Measurements from ENCODE around the gene FAM32A.

The FAM32A gene

GRCh38 chr19:16185123-16185767 is at the start of gene FAM32A:
FAM32A (plus strand) TSS chr19:16185410; CDS start chr19:16185443, 33 bp downstream.
- DNase-seq, result peak; percentile 99

GRCh38 chr19:16135430-16136127 is 49.6 kb upstream of the FAM32A start:
- no peak for DNase-seq

GRCh38 chr19:16136185-16136999 is 48.8 kb upstream of the FAM32A start:
- DNase-seq, result no peak

GRCh38 chr19:16139752-16140151 is 45.5 kb upstream of the FAM32A start:
- DNase-seq, result no peak

GRCh38 chr19:16141043-16141442 is 44.2 kb upstream of the FAM32A start:
- no peak for DNase-seq

- DNase-seq, result no peak
These were observed 43.1 kb upstream of the FAM32A start for GRCh38 chr19:16142032-16142580.

GRCh38 chr19:16143399-16144215 is 41.6 kb upstream of the FAM32A start, which contains the start of gene HSH2D:
HSH2D (plus strand) TSS chr19:16143685; CDS start chr19:16148751, 5,066 bp downstream.
- peak; percentile 73 for DNase-seq

- DNase-seq, result no peak
These were observed 41.0 kb upstream of the FAM32A start for GRCh38 chr19:16144216-16144581.

GRCh38 chr19:16146112-16146511 is 39.1 kb upstream of the FAM32A start:
- DNase-seq, result no peak

- DNase-seq, result no peak
These were observed 36.6 kb upstream of the FAM32A start for GRCh38 chr19:16148443-16149229.

GRCh38 chr19:16153582-16154336 is 31.5 kb upstream of the FAM32A start:
- no peak for DNase-seq

GRCh38 chr19:16154557-16154956 is 30.7 kb upstream of the FAM32A start:
- no peak for DNase-seq

- DNase-seq, result no peak
These were observed 30.1 kb upstream of the FAM32A start for GRCh38 chr19:16155128-16155527.

GRCh38 chr19:16156904-16157303 is 28.3 kb upstream of the FAM32A start:
- no peak for DNase-seq

GRCh38 chr19:16157601-16158000 is 27.6 kb upstream of the FAM32A start:
- DNase-seq, result no peak

GRCh38 chr19:16159655-16160054 is 25.6 kb upstream of the FAM32A start:
- no peak for DNase-seq

GRCh38 chr19:16160445-16160942 is 24.7 kb upstream of the FAM32A start:
- DNase-seq, result no peak

GRCh38 chr19:16160943-16161560 is 24.2 kb upstream of the FAM32A start:
- peak; percentile 54 for DNase-seq

GRCh38 chr19:16161840-16162239 is 23.4 kb upstream of the FAM32A start:
- peak; percentile 27 for DNase-seq

GRCh38 chr19:16164222-16164890 is 20.9 kb upstream of the FAM32A start:
- no peak for DNase-seq
